IPS-15b (cell line): Measurements from ENCODE around the gene WNK2.
A peak's percentile ranks its signal among the peaks of the same experiment; 100 is the strongest.
"Not testable (repeated sequence)": the region's sequence is repeated elsewhere in the genome, so short reads cannot be mapped to it uniquely, and the experiment has no call there.

Experiments
- H3K27me3 ChIP-seq: one replicate; pipeline ENCODE4 v1.6.1; 2013; ENCODE audit warnings: low read length; ENCODE audit not compliant: control insufficient read depth, insufficient read depth
- H3K36me3 ChIP-seq: one replicate; pipeline ENCODE4 v1.6.1; 2013; ENCODE audit warnings: low read length; ENCODE audit not compliant: control insufficient read depth, insufficient read depth
- H3K4me1 ChIP-seq: one replicate; pipeline ENCODE4 v1.6.1; 2013; ENCODE audit warnings: mild to moderate bottlenecking, low read length; ENCODE audit not compliant: control insufficient read depth, insufficient read depth
- H3K4me3 ChIP-seq: one replicate; pipeline ENCODE4 v1.5.1; 2013; ENCODE audit warnings: low read depth, low read length
- H3K9ac ChIP-seq: one replicate; pipeline ENCODE4 v1.6.1; 2013; ENCODE audit warnings: low read depth, mild to moderate bottlenecking, low read length
- H3K9me3 ChIP-seq: one replicate; pipeline ENCODE4 v1.6.1; 2013; ENCODE audit warnings: mild to moderate bottlenecking, low read length; ENCODE audit not compliant: control insufficient read depth, insufficient read depth

Gene WNK2

GRCh38 chr9:93183663-93184431 lies at the start of gene WNK2:
Gene WNK2, plus strand, starts transcription at chr9:93184139. Its CDS starts 791 bp downstream, at chr9:93184930.
- Histone ChIP-seq H3K9ac (no peak within 1 kb of the TSS), H3K36me3 (no peaks in the 10 kb centered on the region), H3K4me3 (peak within 1 kb of the TSS; percentile 58), H3K27me3 (peaks cover 20% of the 10 kb centered on the region), H3K9me3 (no peaks in the 10 kb centered on the region), H3K4me1 (peaks cover 6% of the 10 kb centered on the region)

- peaks cover 3% of the 10 kb centered on the region for H3K4me1 ChIP-seq
- no peak overlapping the region for H3K9ac ChIP-seq
- H3K9me3 ChIP-seq: no peaks in the 10 kb centered on the region
- peak overlapping the region; percentile 70 for H3K4me3 ChIP-seq
- peaks cover 7% of the 10 kb centered on the region for H3K27me3 ChIP-seq
- peaks cover 4% of the 10 kb centered on the region for H3K36me3 ChIP-seq
These were observed 49.0 kb upstream of the WNK2 start for GRCh38 chr9:93134740-93135444.

DNA sequence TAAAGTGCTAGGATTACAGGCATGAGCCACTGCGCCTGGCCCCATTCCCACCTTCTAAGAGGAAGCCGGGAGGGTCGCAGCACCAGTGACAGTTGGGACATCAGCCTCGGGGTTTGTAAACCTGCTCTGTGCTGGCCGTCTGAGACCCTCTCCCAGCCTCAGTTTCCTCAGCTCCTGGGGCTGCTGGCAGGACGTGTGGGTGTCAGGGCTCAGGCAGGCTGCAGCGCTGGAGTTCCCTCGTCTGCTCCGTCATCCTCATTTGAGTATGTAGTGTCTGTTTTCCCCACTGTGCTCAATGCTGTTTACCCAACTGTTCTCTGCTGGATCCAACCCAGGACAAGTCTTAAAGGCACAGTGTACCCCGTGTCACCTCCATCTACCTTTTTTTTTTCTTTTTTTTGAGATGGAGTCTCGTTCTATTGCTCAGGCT lies 47.9 kb upstream of the WNK2 start:
- H3K9ac ChIP-seq: no peak overlapping the region
- H3K27me3 ChIP-seq: peaks cover 7% of the 10 kb centered on the region
- H3K36me3 ChIP-seq: peaks cover 4% of the 10 kb centered on the region
- H3K4me1 ChIP-seq: peaks cover 3% of the 10 kb centered on the region
- no peak overlapping the region for H3K4me3 ChIP-seq
- H3K9me3 ChIP-seq: no peaks in the 10 kb centered on the region

GRCh38 chr9:93137362-93137761 lies 46.6 kb upstream of the WNK2 start:
- peaks cover 4% of the 10 kb centered on the region for H3K36me3 ChIP-seq
- H3K4me1 ChIP-seq: peaks cover 3% of the 10 kb centered on the region
- H3K27me3 ChIP-seq: peaks cover 7% of the 10 kb centered on the region
- H3K9ac ChIP-seq: no peak overlapping the region
- no peak overlapping the region for H3K4me3 ChIP-seq
- H3K9me3 ChIP-seq: no peaks in the 10 kb centered on the region

DNA sequence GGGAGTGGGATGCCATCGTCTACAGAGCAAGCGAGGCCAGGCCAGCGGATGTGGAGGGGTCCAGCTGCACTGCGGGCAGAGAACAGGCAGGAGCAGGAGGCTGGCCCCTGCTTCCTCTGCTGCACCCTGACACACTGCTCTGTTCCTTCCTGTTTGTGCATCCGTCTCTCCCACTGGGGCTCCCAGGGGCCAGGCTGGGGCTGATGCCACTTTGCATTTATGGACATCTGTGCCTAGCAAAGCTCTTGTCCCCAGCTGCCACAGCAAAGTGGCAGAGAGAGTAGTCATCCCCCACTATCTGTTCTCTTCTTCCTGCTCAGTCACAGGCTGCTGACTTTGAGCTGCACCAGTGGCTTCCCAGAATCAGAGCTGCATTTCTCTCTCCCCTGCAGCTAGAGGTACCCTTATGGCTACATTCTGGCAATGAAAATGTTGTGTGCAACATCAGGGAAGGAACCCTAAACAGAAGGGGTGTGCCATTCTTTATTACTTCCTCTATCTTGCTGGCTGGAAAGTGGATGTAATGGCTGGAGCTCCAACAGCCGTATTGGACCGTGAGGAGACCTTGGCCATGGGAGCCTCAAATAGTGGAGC lies 45.7 kb upstream of the WNK2 start:
- H3K27me3 ChIP-seq: peaks cover 7% of the 10 kb centered on the region
- peaks cover 4% of the 10 kb centered on the region for H3K36me3 ChIP-seq
- no peak overlapping the region for H3K4me3 ChIP-seq
- no peaks in the 10 kb centered on the region for H3K9me3 ChIP-seq
- no peaks in the 10 kb centered on the region for H3K4me1 ChIP-seq
- H3K9ac ChIP-seq: no peak overlapping the region

DNA sequence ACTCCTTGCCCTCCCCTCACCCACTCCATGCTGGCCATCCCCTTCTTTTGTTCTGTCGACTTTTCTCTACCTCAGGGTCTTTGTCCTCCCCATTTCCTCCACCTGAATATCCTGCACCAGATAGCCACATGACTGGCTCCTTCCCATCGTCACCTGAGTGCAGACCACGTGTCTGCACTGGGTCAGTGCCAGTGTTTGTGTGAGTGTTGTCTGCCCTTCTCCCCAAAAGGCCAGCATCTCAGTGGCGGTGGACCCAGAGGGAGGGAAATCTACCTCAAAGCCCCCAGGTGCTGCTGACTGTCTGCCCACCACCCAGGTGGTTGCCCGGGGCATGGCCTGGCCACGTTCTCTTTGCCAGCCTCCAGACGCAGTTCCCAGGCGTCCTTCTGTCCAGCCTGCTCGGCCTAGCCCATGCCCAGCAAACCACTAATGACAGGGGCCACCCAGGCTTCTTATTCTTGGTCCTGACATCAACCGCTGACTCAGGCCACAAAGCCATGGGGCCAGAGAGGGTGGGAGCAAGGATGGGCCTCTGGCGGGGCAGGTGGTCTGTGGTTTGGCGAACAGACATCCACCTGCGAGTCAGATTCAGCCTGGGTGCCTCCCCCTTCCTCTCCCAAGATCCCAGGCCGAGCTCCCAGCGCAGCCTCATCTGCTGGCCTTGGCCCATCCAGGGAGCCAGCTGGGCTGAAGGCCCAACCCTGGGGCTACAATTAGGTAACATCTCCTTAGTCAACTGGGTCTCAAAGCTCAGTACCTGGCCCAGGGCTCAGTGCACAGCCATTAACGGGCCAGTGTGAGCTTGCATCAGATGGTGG lies 44.4 kb upstream of the WNK2 start:
- Histone ChIP-seq H3K4me3 (no peak overlapping the region), H3K9ac (no peak overlapping the region), H3K4me1 (no peaks in the 10 kb centered on the region), H3K27me3 (peaks cover 7% of the 10 kb centered on the region), H3K9me3 (no peaks in the 10 kb centered on the region), H3K36me3 (peaks cover 4% of the 10 kb centered on the region)

DNA sequence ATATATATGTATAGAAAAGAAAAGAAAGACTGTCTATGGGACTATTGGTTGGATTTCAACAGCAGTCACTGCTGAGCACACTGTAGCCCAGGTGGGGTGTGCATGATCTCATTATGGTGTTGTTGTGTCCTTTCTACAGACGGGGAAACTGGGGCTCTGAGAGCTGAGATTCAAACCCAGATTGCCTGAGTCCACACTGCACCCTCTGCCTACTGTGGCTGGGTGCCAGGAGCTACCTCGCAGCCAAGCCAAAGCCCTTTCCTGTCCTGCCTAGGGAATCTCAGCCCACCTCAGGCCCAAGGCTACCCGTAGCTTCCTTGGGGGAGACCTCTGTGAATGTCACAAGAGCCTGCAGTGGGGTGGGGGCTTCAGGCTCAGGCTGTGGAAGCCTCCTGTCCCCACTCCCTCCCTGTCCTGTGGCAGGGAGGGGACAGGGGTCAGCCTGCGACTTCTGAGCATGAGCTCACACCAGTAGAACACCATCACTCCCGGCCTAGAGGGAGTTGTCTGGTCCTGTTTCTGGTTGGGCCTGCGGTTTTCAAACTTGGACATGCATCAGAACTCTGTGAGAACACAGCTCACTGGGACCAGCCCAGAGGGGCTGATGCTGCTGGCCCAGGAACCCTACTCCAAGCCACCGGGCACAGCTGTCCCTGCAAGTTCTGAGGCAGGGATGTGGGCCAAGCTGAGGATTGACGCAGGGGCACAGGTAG lies 42.0 kb upstream of the WNK2 start:
- H3K9ac ChIP-seq: no peak overlapping the region
- H3K36me3 ChIP-seq: peaks cover 4% of the 10 kb centered on the region
- no peak overlapping the region for H3K4me3 ChIP-seq
- no peaks in the 10 kb centered on the region for H3K27me3 ChIP-seq
- no peaks in the 10 kb centered on the region for H3K9me3 ChIP-seq
- H3K4me1 ChIP-seq: no peaks in the 10 kb centered on the region

DNA sequence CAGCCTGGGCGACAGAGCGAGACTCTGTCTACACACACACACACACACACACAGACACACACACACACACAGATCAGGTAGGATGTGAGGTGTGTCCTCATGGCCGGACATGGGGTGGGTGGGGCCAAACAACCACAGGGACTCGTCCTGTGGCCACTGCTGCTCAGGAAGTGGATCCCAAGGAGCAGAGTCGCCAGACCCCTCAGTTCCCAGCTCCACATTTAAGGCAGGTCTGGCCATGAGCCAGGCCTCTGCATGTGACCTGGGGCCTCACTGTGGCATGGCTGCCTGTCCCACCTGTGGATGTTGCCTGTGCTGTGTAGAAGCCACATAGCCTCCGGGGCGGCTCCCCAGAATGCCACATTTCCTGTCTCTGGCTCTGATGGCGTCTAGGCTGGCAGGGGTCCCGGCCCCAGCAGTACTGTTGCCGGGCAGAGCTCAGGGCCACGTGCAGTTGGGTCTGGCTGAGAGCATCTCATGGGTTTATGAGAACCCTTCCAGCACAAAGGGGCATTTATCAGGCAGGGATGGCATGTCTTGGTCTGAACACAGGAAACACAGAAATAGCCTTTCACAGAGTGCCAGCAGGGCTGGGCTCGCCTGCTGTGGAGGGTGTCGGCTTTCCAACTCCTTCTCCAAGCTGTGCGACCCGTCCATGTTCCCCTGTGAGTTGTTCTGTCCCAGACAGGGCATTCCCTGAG lies 40.0 kb upstream of the WNK2 start:
- H3K4me1 ChIP-seq: no peaks in the 10 kb centered on the region
- H3K36me3 ChIP-seq: no peaks in the 10 kb centered on the region
- no peaks in the 10 kb centered on the region for H3K27me3 ChIP-seq
- H3K9ac ChIP-seq: no peak overlapping the region
- no peak overlapping the region for H3K4me3 ChIP-seq
- H3K9me3 ChIP-seq: no peaks in the 10 kb centered on the region

DNA sequence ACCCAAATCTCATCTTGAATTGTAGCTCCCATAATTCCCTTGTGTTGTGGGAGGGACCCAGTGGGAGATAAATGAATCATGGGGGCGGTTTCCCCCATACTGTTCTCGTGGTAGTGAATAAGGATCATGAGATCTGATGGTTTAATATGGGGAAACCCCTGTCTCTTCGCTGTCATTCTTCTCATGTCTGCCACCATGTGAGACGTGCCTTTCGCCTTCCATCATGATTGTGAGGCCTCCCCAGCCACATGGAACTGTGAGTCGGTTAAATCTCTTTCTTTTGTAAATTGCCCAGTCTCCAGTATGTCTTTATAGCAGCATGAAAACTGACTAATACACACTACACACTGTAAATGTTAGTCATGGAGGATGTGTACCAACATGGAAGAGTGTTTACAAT lies 37.2 kb upstream of the WNK2 start:
- H3K4me3 ChIP-seq, H3K4me1 ChIP-seq, H3K27me3 ChIP-seq, H3K36me3 ChIP-seq, H3K9me3 ChIP-seq, H3K9ac ChIP-seq: not testable (repeated sequence)

DNA sequence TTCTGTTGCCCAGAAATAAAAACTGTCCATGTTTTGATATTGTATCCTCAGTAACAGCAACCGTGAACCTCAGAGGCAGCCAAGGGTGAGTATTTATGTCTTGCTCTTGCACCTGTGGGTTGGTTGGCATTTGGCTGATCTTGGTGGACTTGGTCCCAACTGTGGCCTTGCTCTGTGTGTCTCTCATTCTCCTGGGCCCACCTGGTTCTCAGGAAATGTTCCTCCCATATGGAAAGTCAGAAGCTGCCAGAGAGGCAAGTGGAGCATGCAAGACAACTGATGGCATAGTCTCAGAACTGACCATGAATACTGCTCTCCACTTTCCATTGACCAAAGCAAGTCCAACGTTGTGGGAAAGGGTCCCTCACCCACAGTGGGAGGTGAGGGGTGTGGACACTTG lies 36.3 kb upstream of the WNK2 start:
- Histone ChIP-seq H3K27me3 (no peaks in the 10 kb centered on the region), H3K36me3 (no peaks in the 10 kb centered on the region), H3K9ac (no peak overlapping the region), H3K4me1 (no peaks in the 10 kb centered on the region), H3K4me3 (no peak overlapping the region), H3K9me3 (no peaks in the 10 kb centered on the region)
